ENCODE results near the gene LNP1. TPM values are rescaled to one million over a fixed set of nuclear protein-coding genes. Genes with fewer than 3 reads are reported as not detected.
"Not testable (repeated sequence)": the region's sequence is repeated elsewhere in the genome, so short reads cannot be mapped to it uniquely, and the experiment has no call there.

Gene LNP1
- total RNA-seq, 1 donor from 2014 or later: 1.9 TPM

- H3K4me1 ChIP-seq: no peaks in the 10 kb centered on the region
- no peaks in the 10 kb centered on the region for H3K9me3 ChIP-seq
- no peak overlapping the region for H3K4me3 ChIP-seq
- H3K36me3 ChIP-seq: no peaks in the 10 kb centered on the region
- H3K27me3 ChIP-seq: no peaks in the 10 kb centered on the region
- peak; percentile 69 for ATAC-seq
- H3K27ac ChIP-seq: no peak overlapping the region
- DNase-seq: no peak
- TF ChIP-seq CTCF (IDR thresholded peaks at IDR 0.05): no peak
- intact Hi-C loops (cut with DNase I): no loop called here
These were observed 36.6 kb downstream of the LNP1 start for GRCh38 chr3:100437721-100438622.

- H3K4me1 ChIP-seq: no peaks in the 10 kb centered on the region
- DNase-seq: no peak
- no peaks in the 10 kb centered on the region for H3K9me3 ChIP-seq
- no peak overlapping the region for H3K27ac ChIP-seq
- no peak for ATAC-seq
- TF ChIP-seq CTCF (IDR thresholded peaks at IDR 0.05): no peak
- no peaks in the 10 kb centered on the region for H3K27me3 ChIP-seq
- no peaks in the 10 kb centered on the region for H3K36me3 ChIP-seq
- no peak overlapping the region for H3K4me3 ChIP-seq
- intact Hi-C loops (cut with DNase I): no loop called here
These were observed 37.3 kb downstream of the LNP1 start for GRCh38 chr3:100438623-100438974.

- no peaks in the 10 kb centered on the region for H3K4me1 ChIP-seq
- no peaks in the 10 kb centered on the region for H3K36me3 ChIP-seq
- no peaks in the 10 kb centered on the region for H3K9me3 ChIP-seq
- DNase-seq (no peak), ATAC-seq (no peak)
- intact Hi-C loops (cut with DNase I): no loop called here
- no peak overlapping the region for H3K4me3 ChIP-seq
- no peak for TF ChIP-seq CTCF (IDR thresholded peaks at IDR 0.05)
- no peak overlapping the region for H3K27ac ChIP-seq
- H3K27me3 ChIP-seq: no peaks in the 10 kb centered on the region
These were observed 39.6 kb downstream of the LNP1 start for GRCh38 chr3:100440895-100441294.

GRCh38 chr3:100443690-100444089, 42.4 kb downstream of the LNP1 start:
- intact Hi-C loops (cut with DNase I): no loop called here
- Histone ChIP-seq H3K27ac (no peak overlapping the region), H3K4me1 (no peaks in the 10 kb centered on the region), H3K36me3 (no peaks in the 10 kb centered on the region), H3K27me3 (no peaks in the 10 kb centered on the region), H3K4me3 (no peak overlapping the region), H3K9me3 (no peaks in the 10 kb centered on the region)
- no peak for ATAC-seq
- TF ChIP-seq CTCF (IDR thresholded peaks at IDR 0.05): no peak
- no peak for DNase-seq

- H3K9me3 ChIP-seq; H3K36me3 ChIP-seq; H3K4me1 ChIP-seq; intact Hi-C loops (cut with DNase I); ATAC-seq; H3K4me3 ChIP-seq; DNase-seq; H3K27ac ChIP-seq; H3K27me3 ChIP-seq: not testable (repeated sequence)
These were observed 45.7 kb downstream of the LNP1 start for GRCh38 chr3:100447067-100447466.

GRCh38 chr3:100448079-100448478, 46.7 kb downstream of the LNP1 start:
- H3K4me1 ChIP-seq: no peaks in the 10 kb centered on the region
- no peak for ATAC-seq
- DNase-seq: no peak
- TF ChIP-seq CTCF (IDR thresholded peaks at IDR 0.05): no peak
- no peaks in the 10 kb centered on the region for H3K27me3 ChIP-seq
- no peaks in the 10 kb centered on the region for H3K36me3 ChIP-seq
- H3K9me3 ChIP-seq: no peaks in the 10 kb centered on the region
- intact Hi-C loops (cut with DNase I): no loop called here
- H3K4me3 ChIP-seq: no peak overlapping the region
- no peak overlapping the region for H3K27ac ChIP-seq
